ENCODE measurements around the gene ENTPD8.
"Not testable (repeated sequence)": the region's sequence is repeated elsewhere in the genome, so short reads cannot be mapped to it uniquely, and the experiment has no call there.

Gene ENTPD8

GRCh38 chr9:137388589-137389427 lies 52.3 kb downstream of the ENTPD8 start:
- no peak overlapping the region for H3K4me3 ChIP-seq (ENCODE audit: low read length)
- DNase-seq (ENCODE audit: low read depth, low spot score) = no peak

- H3K4me3 ChIP-seq (ENCODE audit: low read length) = no peak overlapping the region
- no peak for DNase-seq (ENCODE audit: low read depth, low spot score)
Measured at GRCh38 chr9:137387891-137388560, 53.1 kb downstream of the ENTPD8 start.

- no peak for DNase-seq (ENCODE audit: low read depth, low spot score)
- H3K4me3 ChIP-seq (ENCODE audit: low read length) = no peak overlapping the region
Measured at GRCh38 chr9:137387114-137387890, 53.9 kb downstream of the ENTPD8 start.

- H3K4me3 ChIP-seq (ENCODE audit: low read length); DNase-seq (ENCODE audit: low read depth, low spot score): not testable (repeated sequence)
Measured at GRCh38 chr9:137386507-137387113, 54.5 kb downstream of the ENTPD8 start.

- no peak overlapping the region for H3K4me3 ChIP-seq (ENCODE audit: low read length)
- no peak for DNase-seq (ENCODE audit: low read depth, low spot score)
Measured at GRCh38 chr9:137385061-137385655, 56.0 kb downstream of the ENTPD8 start.

Measured in Jurkat, Clone E6-1 (cell line).